HEK293 (cell line): ENCODE results near the gene DVL1.

Source experiments
- CTCF ChIA-PET: fragments of 350-600 bp; formaldehyde crosslinking; extraction: SDS; loops from one replicate; lab custom pipeline; 2021; ENCODE audit warnings: antibody characterized with exemption; lab: Yijun Ruan, JAX
- POLR2A ChIA-PET: fragments of 300-600 bp; formaldehyde crosslinking; extraction: SDS; loops from one replicate; lab custom pipeline; 2020; ENCODE audit warnings: antibody characterized with exemption, inconsistent platforms; lab: Yijun Ruan, JAX
- H3K27ac ChIP-seq: fragments of 200-500 bp; sonication (Bioruptor generic); 2 replicates; pipeline ENCODE4 v1.5.1; 2014; ENCODE audit warnings: low read depth, low read length, control low read depth, inconsistent platforms; ENCODE audit errors: extremely low read depth
- H3K36me3 ChIP-seq, 2 experiments: fragments of 200-500 bp in 1 of 2; sonication (Bioruptor generic) in 1 of 2; 1 replicate in 1 of 2; 2 replicates in 1 of 2; pipeline ENCODE4 v1.5.1; 2014 to 2017; ENCODE audit warnings: inconsistent platforms in 2 of 2, low read length in 2 of 2; ENCODE audit not compliant: control insufficient read depth in 2 of 2, insufficient read depth in 1 of 2
- H3K4me1 ChIP-seq: fragments of 200-500 bp; sonication (Bioruptor generic); 2 replicates; pipeline ENCODE4 v1.5.1; 2014; ENCODE audit warnings: mild to moderate bottlenecking, low read length, inconsistent platforms; ENCODE audit not compliant: control insufficient read depth, insufficient read depth
- H3K4me3 ChIP-seq: 2 replicates; pipeline ENCODE4 v1.5.1; 2011; ENCODE audit warnings: low read depth, mild to moderate bottlenecking, control low read depth, low read length, moderate library complexity
- H3K9me3 ChIP-seq: fragments of 200-500 bp; sonication (Bioruptor generic); 2 replicates; pipeline ENCODE4 v1.5.1; 2014; ENCODE audit warnings: low read depth, low read length, inconsistent platforms; ENCODE audit not compliant: control insufficient read depth, insufficient read depth
- CTCF ChIP-seq: fragments of 450-650 bp; formaldehyde crosslinking; IDR thresholded peaks from 2 replicates; pipeline ENCODE4 v1.5.1; 2016; ENCODE audit warnings: missing biosample characterization, missing genetic modification characterization
- EGR2 ChIP-seq: fragments of 450-650 bp; formaldehyde crosslinking; IDR thresholded peaks from 2 replicates; pipeline ENCODE4 v1.5.1; 2016; ENCODE audit warnings: low read depth, missing biosample characterization, missing genetic modification characterization
- FEZF1 ChIP-seq: fragments of 450-650 bp; formaldehyde crosslinking; IDR thresholded peaks from 2 replicates; pipeline ENCODE4 v1.5.1; 2016; ENCODE audit warnings: missing biosample characterization, missing genetic modification characterization
- GLI4 ChIP-seq: fragments of 450-650 bp; formaldehyde crosslinking; IDR thresholded peaks from 2 replicates; pipeline ENCODE4 v1.5.1; 2016; ENCODE audit warnings: missing biosample characterization, missing genetic modification characterization
- GLIS2 ChIP-seq: fragments of 450-650 bp; formaldehyde crosslinking; IDR thresholded peaks from 2 replicates; pipeline ENCODE4 v1.5.1; 2016; ENCODE audit warnings: missing biosample characterization, missing genetic modification characterization
- PRDM10 ChIP-seq: fragments of 450-650 bp; formaldehyde crosslinking; IDR thresholded peaks from 2 replicates; pipeline ENCODE4 v1.5.1; 2016; ENCODE audit warnings: missing biosample characterization, missing genetic modification characterization
- PRDM2 ChIP-seq: fragments of 450-650 bp; formaldehyde crosslinking; IDR thresholded peaks from 2 replicates; pipeline ENCODE4 v1.5.1; 2016; ENCODE audit warnings: missing biosample characterization, missing genetic modification characterization, borderline replicate concordance
- TRIM28 ChIP-seq: IDR thresholded peaks from 2 replicates; pipeline ENCODE4 v1.6.1; 2011; ENCODE audit warnings: low read length, control low read depth, borderline replicate concordance
- ZBTB49 ChIP-seq: fragments of 450-650 bp; formaldehyde crosslinking; IDR thresholded peaks from 2 replicates; pipeline ENCODE4 v1.5.1; 2016; ENCODE audit warnings: missing biosample characterization, missing genetic modification characterization, low read depth
- ZBTB6 ChIP-seq: fragments of 450-650 bp; formaldehyde crosslinking; IDR thresholded peaks from 2 replicates; pipeline ENCODE4 v1.5.1; 2017; ENCODE audit warnings: missing biosample characterization, missing genetic modification characterization
- ZNF114 ChIP-seq: fragments of 450-650 bp; formaldehyde crosslinking; IDR thresholded peaks from 2 replicates; pipeline ENCODE4 v1.5.0; 2017; ENCODE audit warnings: missing biosample characterization, missing genetic modification characterization
- ZNF2 ChIP-seq: fragments of 450-650 bp; formaldehyde crosslinking; IDR thresholded peaks from 2 replicates; pipeline ENCODE4 v1.5.1; 2016; ENCODE audit warnings: missing biosample characterization, missing genetic modification characterization
- ZNF350 ChIP-seq: fragments of 450-650 bp; formaldehyde crosslinking; IDR thresholded peaks from 2 replicates; pipeline ENCODE4 v1.5.0; 2017; ENCODE audit warnings: missing biosample characterization, mild to moderate bottlenecking, missing genetic modification characterization
- ZNF416 ChIP-seq: fragments of 450-650 bp; formaldehyde crosslinking; IDR thresholded peaks from 2 replicates; pipeline ENCODE4 v1.5.1; 2016; ENCODE audit warnings: missing biosample characterization, missing genetic modification characterization
- ZNF488 ChIP-seq: fragments of 450-650 bp; formaldehyde crosslinking; IDR thresholded peaks from 2 replicates; pipeline ENCODE4 v1.5.1; 2016; ENCODE audit warnings: missing biosample characterization, missing genetic modification characterization
- ZNF521 ChIP-seq: fragments of 450-650 bp; formaldehyde crosslinking; IDR thresholded peaks from 2 replicates; pipeline ENCODE4 v1.5.1; 2017; ENCODE audit warnings: missing biosample characterization, mild to moderate bottlenecking, missing genetic modification characterization
- ZNF600 ChIP-seq: fragments of 450-650 bp; formaldehyde crosslinking; IDR thresholded peaks from 2 replicates; pipeline ENCODE4 v1.5.1; 2016; ENCODE audit warnings: missing biosample characterization, missing genetic modification characterization
- ZNF707 ChIP-seq: fragments of 450-650 bp; formaldehyde crosslinking; IDR thresholded peaks from 2 replicates; pipeline ENCODE4 v1.5.1; 2016; ENCODE audit warnings: missing biosample characterization, missing genetic modification characterization
- ZNF791 ChIP-seq: fragments of 450-650 bp; formaldehyde crosslinking; IDR thresholded peaks from 2 replicates; pipeline ENCODE4 v1.5.1; 2016; ENCODE audit warnings: missing biosample characterization, missing genetic modification characterization
- ZSCAN23 ChIP-seq: fragments of 450-650 bp; formaldehyde crosslinking; IDR thresholded peaks from 2 replicates; pipeline ENCODE4 v1.5.1; 2016; ENCODE audit warnings: missing biosample characterization, missing genetic modification characterization
- ZXDB ChIP-seq: fragments of 450-650 bp; formaldehyde crosslinking; IDR thresholded peaks from 2 replicates; pipeline ENCODE4 v1.5.1; 2016; ENCODE audit warnings: missing biosample characterization, missing genetic modification characterization

The DVL1 gene

GRCh38 chr1:1299686-1300351, 49.4 kb downstream of the DVL1 start:
- POLR2A ChIA-PET = interaction anchor here (0.5 to 1.7 kb wide), 4 partner anchors 8 to 174 kb away, joined by 3 to 9 read pairs (median 3); no protein-coding TSS in a partner anchor
- H3K27ac ChIP-seq = no peak overlapping the region
- TF ChIP-seq EGR2 (tag by site-specific recombination) = peak; percentile 36
- no peak for TF ChIP-seq ZNF791 (tag by site-specific recombination)
- TF ChIP-seq ZNF521 (tag by site-specific recombination) = no peak
- no peak for TF ChIP-seq ZSCAN23 (tag by site-specific recombination)
- TF ChIP-seq ZBTB49 = no peak
- no peak for TF ChIP-seq ZNF600 (tag by site-specific recombination)
- no peak for TF ChIP-seq ZNF114 (tag by site-specific recombination)
- TF ChIP-seq PRDM10 (tag by site-specific recombination) = peak; percentile 87
- TF ChIP-seq ZBTB6 (tag by site-specific recombination) = no peak
- TF ChIP-seq ZXDB (tag by site-specific recombination) = no peak
- TF ChIP-seq ZNF707 (tag by site-specific recombination) = no peak
- no peak for TF ChIP-seq ZNF488 (tag by site-specific recombination)
- TF ChIP-seq ZNF416 (tag by site-specific recombination) = no peak
- no peak for TF ChIP-seq ZNF350
- TF ChIP-seq PRDM2 (tag by site-specific recombination) = no peak
- no peak for TF ChIP-seq TRIM28
- TF ChIP-seq CTCF (tag by site-specific recombination) = peak; percentile 48
- TF ChIP-seq FEZF1 (tag by site-specific recombination) = no peak
- TF ChIP-seq GLI4 (tag by site-specific recombination) = no peak
- 0 out of 2 replicates have a peak, but pooled peaks have one; percentile 12 for TF ChIP-seq GLIS2
- no peak for TF ChIP-seq ZNF2 (tag by site-specific recombination)

More at GRCh38 chr1:1299686-1300351, 49.4 kb downstream of the DVL1 start:
- Histone ChIP-seq H3K9me3 (no peaks in the 10 kb centered on the region), H3K4me3 (no peak overlapping the region), H3K4me1 (peaks cover 6% of the 10 kb centered on the region), H3K36me3 (peaks cover 0 to 29% of the 10 kb centered on the region in 2 experiments; a peak in 2 of 3 replicates)
- CTCF ChIA-PET = interaction anchor here (0.5 to 1.9 kb wide), 7 partner anchors 8 to 431 kb away, joined by 3 to 9 read pairs (median 3); no protein-coding TSS in a partner anchor
